OCI-LY1 (cell line): ENCODE measurements around the gene ARHGEF4.

Source experiments
- H2AFZ ChIP-seq: fragments of 200-600 bp; sonication (generic), shearing (Covaris generic); 2 replicates; pipeline ENCODE4 v1.6.0; 2014; ENCODE audit warnings: antibody characterized with exemption, mild to moderate bottlenecking, low read length
- H3F3A ChIP-seq: fragments of 200-600 bp; sonication (generic), shearing (Covaris generic); 2 replicates; pipeline ENCODE4 v1.6.0; 2014; ENCODE audit warnings: mild to moderate bottlenecking, antibody characterized with exemption, low read length, moderate library complexity; ENCODE audit not compliant: insufficient read depth
- H3K27ac ChIP-seq: fragments of 200-600 bp; sonication (generic); 2 replicates; pipeline ENCODE4 v1.5.1; 2014; ENCODE audit warnings: low read length, mixed run types, mild to moderate bottlenecking, low read depth; ENCODE audit not compliant: poor library complexity, severe bottlenecking
- H3K27me3 ChIP-seq: fragments of 200-600 bp; sonication (generic); 2 replicates; pipeline ENCODE4 v1.6.0; 2014; ENCODE audit warnings: antibody characterized with exemption, mild to moderate bottlenecking, low read length, moderate library complexity; ENCODE audit not compliant: insufficient read depth
- H3K36me3 ChIP-seq: fragments of 200-600 bp; sonication (generic); 2 replicates; pipeline ENCODE4 v1.6.1; 2014; ENCODE audit warnings: mild to moderate bottlenecking, antibody characterized with exemption, low read length, moderate library complexity, mixed read lengths; ENCODE audit not compliant: insufficient read depth
- H3K4me1 ChIP-seq: fragments of 200-600 bp; sonication (generic); 2 replicates; pipeline ENCODE4 v1.5.1; 2014; ENCODE audit warnings: mild to moderate bottlenecking, low read length, moderate library complexity; ENCODE audit not compliant: insufficient read depth, severe bottlenecking
- H3K4me2 ChIP-seq: fragments of 200-600 bp; sonication (generic), shearing (Covaris generic); 2 replicates; pipeline ENCODE4 v1.6.1; 2014; ENCODE audit warnings: low read length
- H3K4me3 ChIP-seq: fragments of 200-600 bp; sonication (generic); 2 replicates; pipeline ENCODE4 v1.5.1; 2014; ENCODE audit warnings: low read length, low read depth, mild to moderate bottlenecking, mixed read lengths; ENCODE audit not compliant: poor library complexity, severe bottlenecking
- H3K79me2 ChIP-seq: fragments of 200-600 bp; shearing (Covaris generic); 2 replicates; pipeline ENCODE4 v1.6.1; 2016; ENCODE audit warnings: mixed run types, low read length, mixed read lengths; ENCODE audit not compliant: insufficient read depth
- H3K9ac ChIP-seq: fragments of 200-600 bp; sonication (generic), shearing (Covaris generic); 2 replicates; pipeline ENCODE4 v1.6.1; 2014; ENCODE audit warnings: mild to moderate bottlenecking, low read length, mixed read lengths
- H3K9me2 ChIP-seq: fragments of 200-600 bp; sonication (generic), shearing (Covaris generic); 2 replicates; pipeline ENCODE4 v1.6.1; 2014; ENCODE audit warnings: low read depth, mild to moderate bottlenecking, low read length, mixed read lengths
- H3K9me3 ChIP-seq: fragments of 200-600 bp; shearing (Covaris generic); 2 replicates; pipeline ENCODE4 v1.6.1; 2014; ENCODE audit warnings: low read length, mixed read lengths
- H4K20me1 ChIP-seq: fragments of 200-600 bp; sonication (generic), shearing (Covaris generic); 2 replicates; pipeline ENCODE4 v1.6.0; 2016; ENCODE audit warnings: mild to moderate bottlenecking, low read length; ENCODE audit not compliant: insufficient read depth
- EZH2 ChIP-seq: fragments of 200-600 bp; sonication (generic), shearing (Covaris generic); IDR thresholded peaks from 2 replicates; pipeline ENCODE4 v1.8.0; 2017; ENCODE audit warnings: borderline replicate concordance, mixed run types, mild to moderate bottlenecking, antibody characterized with exemption, low read length, moderate library complexity, mixed read lengths
- TF ChIP-seq, protein P1 (sequence below): fragments of 200-600 bp; sonication (generic), shearing (Covaris generic); IDR thresholded peaks from 2 replicates; pipeline ENCODE4 v1.5.1; 2017; ENCODE audit warnings: mild to moderate bottlenecking, antibody characterized with exemption, low read length, moderate library complexity, mixed read lengths

ARHGEF4 gene

GRCh38 chr2:130821867-130822266 lies 14.8 kb upstream of the ARHGEF4 start:
- Histone ChIP-seq H2AFZ (no peak overlapping the region), H3K36me3 (no peaks in the 10 kb centered on the region), H3K79me2 (no peaks in the 10 kb centered on the region), H3K27ac (no peak overlapping the region), H3K9me3 (no peaks in the 10 kb centered on the region), H3K4me2 (no peak overlapping the region), H3K9me2 (no peaks in the 10 kb centered on the region), H3K9ac (no peak overlapping the region), H3K27me3 (peaks cover 12% of the 10 kb centered on the region; the same call in 1 of the 2 replicates), H3F3A (no peaks in the 10 kb centered on the region), H4K20me1 (no peaks in the 10 kb centered on the region), H3K4me1 (no peaks in the 10 kb centered on the region), H3K4me3 (no peak overlapping the region)
- TF ChIP-seq EZH2: no peak
- TF ChIP-seq, protein P1, sequence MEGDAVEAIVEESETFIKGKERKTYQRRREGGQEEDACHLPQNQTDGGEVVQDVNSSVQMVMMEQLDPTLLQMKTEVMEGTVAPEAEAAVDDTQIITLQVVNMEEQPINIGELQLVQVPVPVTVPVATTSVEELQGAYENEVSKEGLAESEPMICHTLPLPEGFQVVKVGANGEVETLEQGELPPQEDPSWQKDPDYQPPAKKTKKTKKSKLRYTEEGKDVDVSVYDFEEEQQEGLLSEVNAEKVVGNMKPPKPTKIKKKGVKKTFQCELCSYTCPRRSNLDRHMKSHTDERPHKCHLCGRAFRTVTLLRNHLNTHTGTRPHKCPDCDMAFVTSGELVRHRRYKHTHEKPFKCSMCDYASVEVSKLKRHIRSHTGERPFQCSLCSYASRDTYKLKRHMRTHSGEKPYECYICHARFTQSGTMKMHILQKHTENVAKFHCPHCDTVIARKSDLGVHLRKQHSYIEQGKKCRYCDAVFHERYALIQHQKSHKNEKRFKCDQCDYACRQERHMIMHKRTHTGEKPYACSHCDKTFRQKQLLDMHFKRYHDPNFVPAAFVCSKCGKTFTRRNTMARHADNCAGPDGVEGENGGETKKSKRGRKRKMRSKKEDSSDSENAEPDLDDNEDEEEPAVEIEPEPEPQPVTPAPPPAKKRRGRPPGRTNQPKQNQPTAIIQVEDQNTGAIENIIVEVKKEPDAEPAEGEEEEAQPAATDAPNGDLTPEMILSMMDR: no peak

GRCh38 chr2:130822766-130823165 lies 13.9 kb upstream of the ARHGEF4 start:
- Histone ChIP-seq H4K20me1 (no peaks in the 10 kb centered on the region), H3K4me1 (no peaks in the 10 kb centered on the region), H3K9me3 (no peaks in the 10 kb centered on the region), H3F3A (no peaks in the 10 kb centered on the region), H3K27me3 (peaks cover 12% of the 10 kb centered on the region; the same call in 1 of the 2 replicates), H3K9me2 (no peaks in the 10 kb centered on the region), H2AFZ (no peak overlapping the region), H3K9ac (no peak overlapping the region), H3K4me3 (no peak overlapping the region), H3K36me3 (no peaks in the 10 kb centered on the region), H3K4me2 (no peak overlapping the region), H3K27ac (no peak overlapping the region), H3K79me2 (no peaks in the 10 kb centered on the region)
- TF ChIP-seq, protein P1: no peak
- no peak for TF ChIP-seq EZH2

GRCh38 chr2:130823171-130823885 lies 13.4 kb upstream of the ARHGEF4 start:
- Histone ChIP-seq H3K9ac (no peak overlapping the region), H3K4me1 (no peaks in the 10 kb centered on the region), H3K4me2 (no peak overlapping the region)

More at GRCh38 chr2:130823171-130823885, 13.4 kb upstream of the ARHGEF4 start:
- H3F3A ChIP-seq: no peaks in the 10 kb centered on the region
- TF ChIP-seq, protein P1: no peak
- TF ChIP-seq EZH2: no peak
- no peak overlapping the region for H3K27ac ChIP-seq
- no peaks in the 10 kb centered on the region for H3K36me3 ChIP-seq
- H3K27me3 ChIP-seq: peaks cover 12% of the 10 kb centered on the region; the same call in 1 of the 2 replicates
- no peak overlapping the region for H3K4me3 ChIP-seq
- H4K20me1 ChIP-seq: no peaks in the 10 kb centered on the region
- H3K9me2 ChIP-seq: no peaks in the 10 kb centered on the region
- H3K9me3 ChIP-seq: no peaks in the 10 kb centered on the region
- no peak overlapping the region for H2AFZ ChIP-seq
- no peaks in the 10 kb centered on the region for H3K79me2 ChIP-seq
